ENCODE data around the gene KCNK13. TPM values are rescaled to one million over a fixed set of nuclear protein-coding genes. Genes with fewer than 3 reads are reported as not detected.

KCNK13 gene
- total RNA-seq, 2 experiments from 2014 or later: not detected

GRCh38 chr14:90060965-90061684, 669 bp upstream of the KCNK13 start:
- ChIA-PET CTCF (interaction anchor here (1.3 kb wide), 1 partner anchor 120 kb away, joined by 5 read pairs; no protein-coding TSS in a partner anchor), POLR2A (interaction anchor here (0.7 kb wide), 1 partner anchor 1034 kb away, joined by 3 read pairs; no protein-coding TSS in a partner anchor)
- Mint-ChIP-seq H3K4me1 (ENCODE audit: low read depth) (peaks cover 9% of the 10 kb centered on the region), H3K36me3 (ENCODE audit: low read depth) (no peaks in the 10 kb centered on the region), H3K4me3 (peak overlapping the region; percentile 65), H3K27me3 (peaks cover 64% of the 10 kb centered on the region), H3K27ac (no peak overlapping the region), H3K9me3 (no peaks in the 10 kb centered on the region)
- TF ChIP-seq, protein P1, sequence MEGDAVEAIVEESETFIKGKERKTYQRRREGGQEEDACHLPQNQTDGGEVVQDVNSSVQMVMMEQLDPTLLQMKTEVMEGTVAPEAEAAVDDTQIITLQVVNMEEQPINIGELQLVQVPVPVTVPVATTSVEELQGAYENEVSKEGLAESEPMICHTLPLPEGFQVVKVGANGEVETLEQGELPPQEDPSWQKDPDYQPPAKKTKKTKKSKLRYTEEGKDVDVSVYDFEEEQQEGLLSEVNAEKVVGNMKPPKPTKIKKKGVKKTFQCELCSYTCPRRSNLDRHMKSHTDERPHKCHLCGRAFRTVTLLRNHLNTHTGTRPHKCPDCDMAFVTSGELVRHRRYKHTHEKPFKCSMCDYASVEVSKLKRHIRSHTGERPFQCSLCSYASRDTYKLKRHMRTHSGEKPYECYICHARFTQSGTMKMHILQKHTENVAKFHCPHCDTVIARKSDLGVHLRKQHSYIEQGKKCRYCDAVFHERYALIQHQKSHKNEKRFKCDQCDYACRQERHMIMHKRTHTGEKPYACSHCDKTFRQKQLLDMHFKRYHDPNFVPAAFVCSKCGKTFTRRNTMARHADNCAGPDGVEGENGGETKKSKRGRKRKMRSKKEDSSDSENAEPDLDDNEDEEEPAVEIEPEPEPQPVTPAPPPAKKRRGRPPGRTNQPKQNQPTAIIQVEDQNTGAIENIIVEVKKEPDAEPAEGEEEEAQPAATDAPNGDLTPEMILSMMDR (IDR thresholded peaks at IDR 0.05): no peak
- DNase-seq (peak; percentile 20), ATAC-seq (no peak)
- intact Hi-C loops (cut with micrococcal nuclease): no loop called here

DNA sequence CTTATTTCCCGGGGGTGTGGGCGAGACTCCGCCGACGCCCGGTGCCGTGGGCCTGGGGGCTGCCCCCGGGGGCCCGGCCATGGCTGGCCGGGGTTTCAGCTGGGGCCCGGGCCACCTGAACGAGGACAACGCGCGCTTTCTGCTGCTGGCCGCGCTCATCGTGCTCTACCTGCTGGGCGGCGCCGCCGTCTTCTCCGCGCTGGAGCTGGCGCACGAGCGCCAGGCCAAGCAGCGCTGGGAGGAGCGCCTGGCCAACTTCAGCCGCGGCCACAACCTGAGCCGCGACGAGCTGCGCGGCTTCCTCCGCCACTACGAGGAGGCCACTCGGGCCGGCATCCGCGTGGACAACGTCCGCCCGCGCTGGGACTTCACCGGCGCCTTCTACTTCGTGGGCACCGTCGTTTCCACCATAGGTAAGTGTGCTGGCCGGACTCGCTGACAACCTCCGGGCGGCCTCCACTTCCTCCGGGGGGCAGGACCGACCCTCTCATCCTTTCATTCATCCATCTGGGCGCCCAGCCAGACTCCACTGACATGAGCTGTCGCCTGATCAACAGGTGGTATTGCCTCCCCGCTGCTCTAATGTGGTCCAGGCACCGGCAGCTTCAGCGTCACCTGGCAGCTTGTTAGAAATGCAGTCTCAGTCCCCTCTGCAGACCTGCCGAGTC, 467 bp downstream of the KCNK13 start:
- DNase-seq (peak; percentile 35), ATAC-seq (no peak)
- Mint-ChIP-seq H3K4me1 (ENCODE audit: low read depth) (peaks cover 9% of the 10 kb centered on the region), H3K36me3 (ENCODE audit: low read depth) (no peaks in the 10 kb centered on the region), H3K4me3 (peak overlapping the region; percentile 43), H3K27ac (no peak overlapping the region), H3K9me3 (no peaks in the 10 kb centered on the region), H3K27me3 (peaks cover 63% of the 10 kb centered on the region)
- intact Hi-C loops (cut with micrococcal nuclease): no loop called here
- POLR2A ChIA-PET: interaction anchor here (0.7 kb wide), 1 partner anchor 1036 kb away, joined by 3 read pairs; no protein-coding TSS in a partner anchor
- CTCF ChIA-PET: interaction anchor here (1.3 kb wide), 1 partner anchor 121 kb away, joined by 5 read pairs; no protein-coding TSS in a partner anchor
- TF ChIP-seq, protein P1 (IDR thresholded peaks at IDR 0.05): no peak

- CTCF ChIA-PET: interaction anchor here (0.7 kb wide), 1 partner anchor 123 kb away, joined by 3 read pairs; no protein-coding TSS in a partner anchor
- Mint-ChIP-seq H3K9me3 (no peaks in the 10 kb centered on the region), H3K4me3 (peak overlapping the region; percentile 43), H3K27me3 (peaks cover 60% of the 10 kb centered on the region), H3K36me3 (ENCODE audit: low read depth) (no peaks in the 10 kb centered on the region), H3K27ac (no peak overlapping the region), H3K4me1 (ENCODE audit: low read depth) (peaks cover 9% of the 10 kb centered on the region)
- ATAC-seq (no peak), DNase-seq (no peak)
- intact Hi-C loops (cut with micrococcal nuclease): no loop called here
- POLR2A ChIA-PET: no interaction called here
- TF ChIP-seq, protein P1 (IDR thresholded peaks at IDR 0.05): no peak
These were observed 1.2 kb downstream of the KCNK13 start for GRCh38 chr14:90062822-90063539.

GRCh38 chr14:90072350-90072749, 10.6 kb downstream of the KCNK13 start:
- Mint-ChIP-seq H3K27me3 (peaks cover 22% of the 10 kb centered on the region), H3K27ac (no peak overlapping the region), H3K4me3 (no peak overlapping the region), H3K36me3 (ENCODE audit: low read depth) (no peaks in the 10 kb centered on the region), H3K9me3 (no peaks in the 10 kb centered on the region), H3K4me1 (ENCODE audit: low read depth) (no peaks in the 10 kb centered on the region)
- TF ChIP-seq, protein P1 (IDR thresholded peaks at IDR 0.05): no peak
- DNase-seq (no peak), ATAC-seq (no peak)
- CTCF ChIA-PET: no interaction called here
- POLR2A ChIA-PET: no interaction called here
- intact Hi-C loops (cut with micrococcal nuclease): no loop called here
